Activated naive CD8-positive, alpha-beta T cell treated with anti-CD3 and anti-CD28 coated beads for 36 hours (primary cell): ENCODE results near the gene EXOC6. TPM values are rescaled to one million over a fixed set of nuclear protein-coding genes. Genes with fewer than 3 reads are reported as not detected.

ENCODE experiments used
- DNase-seq: peaks from one replicate; pipeline ENCODE4 v3.0.0; 2021
- H3K27ac Mint-ChIP-seq: one replicate; pipeline ENCODE4 v1.8.0; 2022; ENCODE audit warnings: mild to moderate bottlenecking, moderate library complexity, mixed read lengths
- H3K27me3 Mint-ChIP-seq: one replicate; pipeline ENCODE4 v1.8.0; 2022; ENCODE audit warnings: mild to moderate bottlenecking, mixed read lengths
- H3K36me3 Mint-ChIP-seq: one replicate; pipeline ENCODE4 v1.8.0; 2021; ENCODE audit warnings: mild to moderate bottlenecking, mixed read lengths
- H3K4me1 Mint-ChIP-seq: one replicate; pipeline ENCODE4 v1.8.0; 2021; ENCODE audit warnings: mixed read lengths
- H3K4me3 Mint-ChIP-seq: one replicate; pipeline ENCODE4 v1.8.0; 2022; ENCODE audit warnings: mild to moderate bottlenecking, moderate library complexity, mixed read lengths
- H3K9me3 Mint-ChIP-seq: one replicate; pipeline ENCODE4 v1.8.0; 2022; ENCODE audit warnings: mixed read lengths
- total RNA-seq, 2 experiments: library from RNA; stranded (reverse); gene quantifications; one replicate each; pipeline ENCODE4 v1.2.3, GENCODE V29; 2021

The EXOC6 gene
- total RNA-seq, 2 experiments from 2014 or later = 11.9 to 12.4 TPM

- H3K4me3 Mint-ChIP-seq = no peak overlapping the region
- no peak overlapping the region for H3K27ac Mint-ChIP-seq
- H3K27me3 Mint-ChIP-seq = no peaks in the 10 kb centered on the region
- no peaks in the 10 kb centered on the region for H3K9me3 Mint-ChIP-seq
- no peaks in the 10 kb centered on the region for H3K4me1 Mint-ChIP-seq
- no peak for DNase-seq
- H3K36me3 Mint-ChIP-seq = peaks cover 3% of the 10 kb centered on the region
Measured at GRCh38 chr10:93032105-93032808, 183.9 kb downstream of the EXOC6 start.

- H3K36me3 Mint-ChIP-seq = peaks cover 3% of the 10 kb centered on the region
- no peak overlapping the region for H3K27ac Mint-ChIP-seq
- no peak overlapping the region for H3K4me3 Mint-ChIP-seq
- no peaks in the 10 kb centered on the region for H3K27me3 Mint-ChIP-seq
- DNase-seq = no peak
- no peaks in the 10 kb centered on the region for H3K9me3 Mint-ChIP-seq
- no peaks in the 10 kb centered on the region for H3K4me1 Mint-ChIP-seq
Measured at GRCh38 chr10:93032809-93033137, 184.5 kb downstream of the EXOC6 start.

GRCh38 chr10:93034426-93034825 is 186.1 kb downstream of the EXOC6 start:
- H3K27me3 Mint-ChIP-seq = no peaks in the 10 kb centered on the region
- no peak overlapping the region for H3K4me3 Mint-ChIP-seq
- no peak for DNase-seq
- H3K27ac Mint-ChIP-seq = no peak overlapping the region
- no peaks in the 10 kb centered on the region for H3K9me3 Mint-ChIP-seq
- H3K4me1 Mint-ChIP-seq = no peaks in the 10 kb centered on the region
- H3K36me3 Mint-ChIP-seq = peaks cover 1% of the 10 kb centered on the region

- Mint-ChIP-seq H3K36me3 (peaks cover 3% of the 10 kb centered on the region), H3K4me3 (no peak overlapping the region), H3K4me1 (no peaks in the 10 kb centered on the region), H3K27me3 (no peaks in the 10 kb centered on the region), H3K9me3 (no peaks in the 10 kb centered on the region), H3K27ac (no peak overlapping the region)
- no peak for DNase-seq
Measured at GRCh38 chr10:93039110-93039509, 190.8 kb downstream of the EXOC6 start.

GRCh38 chr10:93039721-93040120 is 191.4 kb downstream of the EXOC6 start:
- Mint-ChIP-seq H3K9me3 (no peaks in the 10 kb centered on the region), H3K36me3 (peaks cover 3% of the 10 kb centered on the region), H3K4me1 (no peaks in the 10 kb centered on the region), H3K27ac (no peak overlapping the region), H3K4me3 (no peak overlapping the region), H3K27me3 (no peaks in the 10 kb centered on the region)
- no peak for DNase-seq

- Mint-ChIP-seq H3K4me3 (no peak overlapping the region), H3K4me1 (no peaks in the 10 kb centered on the region), H3K27ac (no peak overlapping the region), H3K9me3 (no peaks in the 10 kb centered on the region), H3K27me3 (peaks cover under 1% of the 10 kb centered on the region), H3K36me3 (peaks cover 9% of the 10 kb centered on the region)
- no peak for DNase-seq
Measured at GRCh38 chr10:93054486-93054885, 206.2 kb downstream of the EXOC6 start.

- peaks cover 25% of the 10 kb centered on the region for H3K27me3 Mint-ChIP-seq
- H3K36me3 Mint-ChIP-seq = peaks cover 13% of the 10 kb centered on the region
- H3K9me3 Mint-ChIP-seq = no peaks in the 10 kb centered on the region
- peaks cover 9% of the 10 kb centered on the region for H3K4me1 Mint-ChIP-seq
- DNase-seq = no peak
- H3K27ac Mint-ChIP-seq = no peak overlapping the region
- H3K4me3 Mint-ChIP-seq = no peak overlapping the region
Measured at GRCh38 chr10:93058139-93058538, 209.8 kb downstream of the EXOC6 start.

GRCh38 chr10:93059975-93060886 is 211.9 kb downstream of the EXOC6 start, which contains the start of gene CYP26C1:
Gene CYP26C1 (plus strand): TSS chr10:93060798. CDS start chr10:93061264, 466 bp downstream.
- Mint-ChIP-seq H3K4me3 (no peak within 1 kb of the TSS), H3K27ac (no peak within 1 kb of the TSS), H3K9me3 (no peaks in the 10 kb centered on the region), H3K4me1 (peaks cover 9% of the 10 kb centered on the region), H3K27me3 (peaks cover 44% of the 10 kb centered on the region), H3K36me3 (peaks cover 13% of the 10 kb centered on the region)
- no peak for DNase-seq

GRCh38 chr10:93060887-93061593 is 212.7 kb downstream of the EXOC6 start:
- Mint-ChIP-seq H3K27me3 (peaks cover 50% of the 10 kb centered on the region), H3K9me3 (no peaks in the 10 kb centered on the region), H3K27ac (no peak overlapping the region), H3K4me1 (peaks cover 13% of the 10 kb centered on the region), H3K36me3 (peaks cover 13% of the 10 kb centered on the region), H3K4me3 (no peak overlapping the region)
- DNase-seq = no peak

- H3K36me3 Mint-ChIP-seq = peaks cover 13% of the 10 kb centered on the region
- H3K27ac Mint-ChIP-seq = no peak overlapping the region
- H3K4me3 Mint-ChIP-seq = peak overlapping the region; percentile 73
- H3K4me1 Mint-ChIP-seq = peaks cover 13% of the 10 kb centered on the region
- DNase-seq = no peak
- H3K9me3 Mint-ChIP-seq = no peaks in the 10 kb centered on the region
- H3K27me3 Mint-ChIP-seq = peaks cover 57% of the 10 kb centered on the region
Measured at GRCh38 chr10:93061594-93062513, 213.5 kb downstream of the EXOC6 start.

- Mint-ChIP-seq H3K27me3 (peaks cover 65% of the 10 kb centered on the region), H3K9me3 (no peaks in the 10 kb centered on the region), H3K4me1 (peaks cover 13% of the 10 kb centered on the region), H3K36me3 (peaks cover 13% of the 10 kb centered on the region), H3K27ac (no peak overlapping the region), H3K4me3 (peak overlapping the region; percentile 73)
- DNase-seq = peak; percentile 78
Measured at GRCh38 chr10:93062514-93063143, 214.3 kb downstream of the EXOC6 start.

- DNase-seq = no peak
- Mint-ChIP-seq H3K27ac (no peak overlapping the region), H3K4me1 (peaks cover 13% of the 10 kb centered on the region), H3K27me3 (peaks cover 73% of the 10 kb centered on the region), H3K4me3 (no peak overlapping the region), H3K36me3 (peaks cover 9% of the 10 kb centered on the region), H3K9me3 (no peaks in the 10 kb centered on the region)
Measured at GRCh38 chr10:93063144-93063976, 215.0 kb downstream of the EXOC6 start.

GRCh38 chr10:93063977-93064660 is 215.8 kb downstream of the EXOC6 start:
- Mint-ChIP-seq H3K9me3 (no peaks in the 10 kb centered on the region), H3K4me3 (no peak overlapping the region), H3K4me1 (peaks cover 18% of the 10 kb centered on the region)

More at GRCh38 chr10:93063977-93064660, 215.8 kb downstream of the EXOC6 start:
- DNase-seq = no peak
- Mint-ChIP-seq H3K27ac (no peak overlapping the region), H3K36me3 (peaks cover 5% of the 10 kb centered on the region), H3K27me3 (peaks cover 80% of the 10 kb centered on the region)
